Peyer's patch (tissue), 4 donors: ENCODE measurements around the gene LDLRAD3.

Experiments used
- CTCF ChIP-seq, 6 experiments: fragments of 450-650 bp in 4 of 6; fragments of 200-600 bp in 2 of 6; sonication (generic) in 1 of 6; IDR thresholded peaks; one replicate each; pipeline ENCODE4 v1.5.1; 2017 to 2019; ENCODE audit warnings: antibody characterized with exemption in 6 of 6, mild to moderate bottlenecking in 3 of 6, moderate library complexity in 1 of 6
- POLR2A ChIP-seq, 2 donors: fragments of 450-650 bp; IDR thresholded peaks; one replicate each; pipeline ENCODE4 v1.5.1; 2017; ENCODE audit warnings: antibody characterized with exemption in 2 of 2, mild to moderate bottlenecking in 2 of 2, moderate library complexity in 2 of 2

- TF ChIP-seq CTCF (IDR thresholded peaks at IDR 0.05) (no peak), POLR2A (IDR thresholded peaks at IDR 0.05) (no peak)
Measured at GRCh38 chr11:36019722-36020121, 75.9 kb downstream of the LDLRAD3 start.
